ENCODE measurements around the gene FOXI1.

DNA sequence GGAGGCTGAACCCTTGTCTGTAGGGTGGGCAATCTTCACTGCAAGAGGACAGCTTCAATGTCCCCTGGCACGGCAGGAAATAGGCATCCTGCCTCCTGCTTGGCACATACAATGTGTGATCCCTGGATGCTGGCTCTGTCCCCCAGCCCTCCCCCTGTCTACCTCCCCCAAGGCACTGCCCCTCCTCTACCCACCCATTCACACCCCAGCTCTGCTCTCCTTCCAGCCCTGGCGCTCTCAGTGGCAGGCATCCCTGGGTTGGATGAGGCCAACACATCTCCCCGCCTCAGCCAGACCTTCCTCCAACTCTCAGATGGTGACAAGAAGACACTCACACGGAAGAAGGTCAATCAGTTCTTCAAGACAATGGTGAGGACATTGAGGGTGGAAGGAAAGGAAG, 24.1 kb upstream of the FOXI1 start:
- TF ChIP-seq, protein P1, sequence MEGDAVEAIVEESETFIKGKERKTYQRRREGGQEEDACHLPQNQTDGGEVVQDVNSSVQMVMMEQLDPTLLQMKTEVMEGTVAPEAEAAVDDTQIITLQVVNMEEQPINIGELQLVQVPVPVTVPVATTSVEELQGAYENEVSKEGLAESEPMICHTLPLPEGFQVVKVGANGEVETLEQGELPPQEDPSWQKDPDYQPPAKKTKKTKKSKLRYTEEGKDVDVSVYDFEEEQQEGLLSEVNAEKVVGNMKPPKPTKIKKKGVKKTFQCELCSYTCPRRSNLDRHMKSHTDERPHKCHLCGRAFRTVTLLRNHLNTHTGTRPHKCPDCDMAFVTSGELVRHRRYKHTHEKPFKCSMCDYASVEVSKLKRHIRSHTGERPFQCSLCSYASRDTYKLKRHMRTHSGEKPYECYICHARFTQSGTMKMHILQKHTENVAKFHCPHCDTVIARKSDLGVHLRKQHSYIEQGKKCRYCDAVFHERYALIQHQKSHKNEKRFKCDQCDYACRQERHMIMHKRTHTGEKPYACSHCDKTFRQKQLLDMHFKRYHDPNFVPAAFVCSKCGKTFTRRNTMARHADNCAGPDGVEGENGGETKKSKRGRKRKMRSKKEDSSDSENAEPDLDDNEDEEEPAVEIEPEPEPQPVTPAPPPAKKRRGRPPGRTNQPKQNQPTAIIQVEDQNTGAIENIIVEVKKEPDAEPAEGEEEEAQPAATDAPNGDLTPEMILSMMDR (IDR thresholded peaks at IDR 0.05): no peak
- TF ChIP-seq POLR2A (IDR thresholded peaks at IDR 0.05): no peak

Measured in body of pancreas (tissue), 4 donors.